ENCODE data around the gene CTNND2.

Gene CTNND2

GRCh38 chr5:11148810-11149539 lies 755.3 kb downstream of the CTNND2 start:
- no CpG with 5 or more reads among the region's 14 CpGs for WGBS (ENCODE audit: insufficient coverage, insufficient read length)
- no peak overlapping the region for H3K27ac ChIP-seq (ENCODE audit: low read length)
- no peaks in the 10 kb centered on the region for H3K27me3 ChIP-seq (ENCODE audit: control insufficient read depth, insufficient read depth, low read length)
- DNase-seq (ENCODE audit: low read depth, low spot score), result no peak
- no peaks in the 10 kb centered on the region for H3K36me3 ChIP-seq (ENCODE audit: control insufficient read depth, insufficient read depth, low read length)
- H3K9me3 ChIP-seq (ENCODE audit: control insufficient read depth, insufficient read depth, low read length), result no peaks in the 10 kb centered on the region
- H3K4me3 ChIP-seq (ENCODE audit: low read length), result no peak overlapping the region
- no peaks in the 10 kb centered on the region for H3K4me1 ChIP-seq (ENCODE audit: control insufficient read depth, insufficient read depth, low read length)

DNA sequence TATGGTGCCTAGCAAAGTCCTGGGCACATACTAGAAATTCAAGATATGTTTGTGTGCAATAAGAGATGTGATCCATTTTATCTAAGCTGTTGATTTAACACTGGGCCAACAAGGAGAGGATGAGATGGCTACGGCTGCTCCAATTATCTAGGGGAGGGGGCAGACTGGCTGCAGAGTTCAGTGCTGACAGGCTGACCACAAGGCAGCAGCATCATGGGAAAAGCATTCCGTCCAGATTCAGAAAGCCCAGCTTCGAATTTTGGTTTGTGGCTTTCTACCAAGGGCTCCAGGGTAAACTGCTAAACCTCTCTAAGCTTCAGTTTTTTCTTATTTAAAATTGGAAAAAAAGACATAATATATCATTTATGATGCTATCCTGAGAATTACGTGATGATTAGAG lies 758.1 kb downstream of the CTNND2 start:
- no peaks in the 10 kb centered on the region for H3K27me3 ChIP-seq (ENCODE audit: control insufficient read depth, insufficient read depth, low read length)
- no peaks in the 10 kb centered on the region for H3K36me3 ChIP-seq (ENCODE audit: control insufficient read depth, insufficient read depth, low read length)
- no peak for DNase-seq (ENCODE audit: low read depth, low spot score)
- H3K9me3 ChIP-seq (ENCODE audit: control insufficient read depth, insufficient read depth, low read length), result no peaks in the 10 kb centered on the region
- no peaks in the 10 kb centered on the region for H3K4me1 ChIP-seq (ENCODE audit: control insufficient read depth, insufficient read depth, low read length)
- WGBS (ENCODE audit: insufficient coverage, insufficient read length), result no CpG with 5 or more reads among the region's 4 CpGs
- no peak overlapping the region for H3K4me3 ChIP-seq (ENCODE audit: low read length)
- H3K27ac ChIP-seq (ENCODE audit: low read length), result no peak overlapping the region

GRCh38 chr5:11143456-11144267 lies 760.6 kb downstream of the CTNND2 start:
- Histone ChIP-seq H3K36me3 (ENCODE audit: control insufficient read depth, insufficient read depth, low read length) (no peaks in the 10 kb centered on the region), H3K27ac (ENCODE audit: low read length) (no peak overlapping the region)

DNA sequence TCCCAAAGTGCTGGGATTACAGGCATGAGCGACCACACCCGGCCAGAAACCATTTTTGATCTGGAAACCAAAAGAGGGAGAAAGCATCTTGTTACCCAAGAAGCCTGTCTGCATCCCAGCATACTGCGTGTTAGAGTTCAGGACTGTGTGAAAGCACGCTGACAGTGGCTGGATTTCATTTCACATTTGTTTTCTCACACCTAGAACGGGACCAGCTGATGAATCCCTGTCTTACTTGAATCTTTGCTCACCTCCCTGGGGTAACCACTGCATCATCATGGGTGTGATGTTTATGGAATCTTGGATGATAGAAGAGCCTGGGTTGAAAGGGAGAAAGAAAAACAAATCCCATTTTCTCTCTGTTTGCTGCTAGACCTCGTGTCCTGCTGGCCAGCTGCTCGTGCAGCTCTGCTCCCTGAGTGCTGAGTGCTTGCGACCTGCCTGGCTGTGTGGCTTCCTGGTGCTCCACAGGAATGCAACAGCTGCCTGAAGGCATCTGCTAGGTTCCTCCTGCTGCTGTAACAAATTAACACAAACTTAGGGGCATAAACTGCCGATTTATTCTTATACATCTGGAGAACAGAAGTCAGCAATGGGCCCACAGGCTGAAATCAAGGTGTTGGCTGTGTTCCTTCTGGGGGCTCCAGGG lies 764.9 kb downstream of the CTNND2 start:
- Histone ChIP-seq H3K27me3 (ENCODE audit: control insufficient read depth, insufficient read depth, low read length) (no peaks in the 10 kb centered on the region), H3K36me3 (ENCODE audit: control insufficient read depth, insufficient read depth, low read length) (no peaks in the 10 kb centered on the region), H3K9me3 (ENCODE audit: control insufficient read depth, insufficient read depth, low read length) (no peaks in the 10 kb centered on the region), H3K4me3 (ENCODE audit: low read length) (no peak overlapping the region), H3K27ac (ENCODE audit: low read length) (no peak overlapping the region), H3K4me1 (ENCODE audit: control insufficient read depth, insufficient read depth, low read length) (no peaks in the 10 kb centered on the region)
- DNase-seq (ENCODE audit: low read depth, low spot score), result no peak
- WGBS (ENCODE audit: insufficient coverage, insufficient read length), result no CpG with 5 or more reads among the region's 9 CpGs

More at GRCh38 chr5:11143456-11144267, 760.6 kb downstream of the CTNND2 start:
- no peak for DNase-seq (ENCODE audit: low read depth, low spot score)
- H3K27me3 ChIP-seq (ENCODE audit: control insufficient read depth, insufficient read depth, low read length), result no peaks in the 10 kb centered on the region
- H3K9me3 ChIP-seq (ENCODE audit: control insufficient read depth, insufficient read depth, low read length), result no peaks in the 10 kb centered on the region
- no peak overlapping the region for H3K4me3 ChIP-seq (ENCODE audit: low read length)
- no CpG with 5 or more reads among the region's 3 CpGs for WGBS (ENCODE audit: insufficient coverage, insufficient read length)
- H3K4me1 ChIP-seq (ENCODE audit: control insufficient read depth, insufficient read depth, low read length), result no peaks in the 10 kb centered on the region

DNA sequence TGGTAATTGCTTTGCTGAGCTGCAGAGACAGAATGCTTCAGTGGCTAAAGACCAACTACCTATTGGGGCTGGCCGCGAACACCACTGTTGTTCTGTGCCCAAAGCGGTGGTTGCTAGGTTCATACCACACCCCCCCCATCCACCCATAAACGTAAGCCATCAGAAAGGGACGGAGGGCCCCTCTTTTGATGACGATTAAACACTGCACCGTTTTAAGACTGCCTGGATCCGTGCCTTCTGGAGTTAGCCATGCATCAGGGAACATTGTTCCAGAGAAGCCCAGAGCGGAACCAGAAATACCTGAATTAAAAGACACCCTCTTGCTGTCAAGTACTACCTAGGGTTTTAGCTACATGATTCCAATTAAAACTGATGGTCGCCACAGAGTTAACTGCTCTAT lies 774.1 kb downstream of the CTNND2 start:
- Histone ChIP-seq H3K4me3 (ENCODE audit: low read length) (no peak overlapping the region), H3K36me3 (ENCODE audit: control insufficient read depth, insufficient read depth, low read length) (no peaks in the 10 kb centered on the region), H3K27ac (ENCODE audit: low read length) (no peak overlapping the region), H3K27me3 (ENCODE audit: control insufficient read depth, insufficient read depth, low read length) (no peaks in the 10 kb centered on the region), H3K4me1 (ENCODE audit: control insufficient read depth, insufficient read depth, low read length) (no peaks in the 10 kb centered on the region), H3K9me3 (ENCODE audit: control insufficient read depth, insufficient read depth, low read length) (no peaks in the 10 kb centered on the region)
- WGBS (ENCODE audit: insufficient coverage, insufficient read length), result no CpG with 5 or more reads among the region's 10 CpGs
- no peak for DNase-seq (ENCODE audit: low read depth, low spot score)

DNA sequence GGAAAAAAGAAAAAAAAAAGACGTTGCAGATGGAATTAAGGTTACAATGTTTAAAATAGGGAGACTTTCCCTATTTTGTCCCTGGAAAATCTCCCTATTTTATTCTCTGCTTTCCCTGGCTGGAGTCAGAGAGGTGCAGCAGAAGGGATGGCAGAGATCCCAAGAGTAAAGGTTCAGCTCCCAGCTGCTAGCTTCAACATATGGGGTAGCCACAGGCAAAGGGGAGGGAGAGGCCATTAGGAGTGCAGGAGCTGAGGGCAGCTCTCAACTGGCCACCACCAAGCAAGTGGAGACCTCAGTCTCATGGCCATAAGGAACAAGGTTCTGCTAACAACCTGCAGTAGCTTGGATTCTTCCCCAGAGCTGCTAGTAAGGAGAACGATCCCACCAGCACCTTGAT lies 776.2 kb downstream of the CTNND2 start:
- Histone ChIP-seq H3K27ac (ENCODE audit: low read length) (no peak overlapping the region), H3K27me3 (ENCODE audit: control insufficient read depth, insufficient read depth, low read length) (no peaks in the 10 kb centered on the region), H3K4me1 (ENCODE audit: control insufficient read depth, insufficient read depth, low read length) (no peaks in the 10 kb centered on the region), H3K4me3 (ENCODE audit: low read length) (no peak overlapping the region), H3K36me3 (ENCODE audit: control insufficient read depth, insufficient read depth, low read length) (no peaks in the 10 kb centered on the region), H3K9me3 (ENCODE audit: control insufficient read depth, insufficient read depth, low read length) (no peaks in the 10 kb centered on the region)
- no CpG with 5 or more reads among the region's 2 CpGs for WGBS (ENCODE audit: insufficient coverage, insufficient read length)
- no peak for DNase-seq (ENCODE audit: low read depth, low spot score)

DNA sequence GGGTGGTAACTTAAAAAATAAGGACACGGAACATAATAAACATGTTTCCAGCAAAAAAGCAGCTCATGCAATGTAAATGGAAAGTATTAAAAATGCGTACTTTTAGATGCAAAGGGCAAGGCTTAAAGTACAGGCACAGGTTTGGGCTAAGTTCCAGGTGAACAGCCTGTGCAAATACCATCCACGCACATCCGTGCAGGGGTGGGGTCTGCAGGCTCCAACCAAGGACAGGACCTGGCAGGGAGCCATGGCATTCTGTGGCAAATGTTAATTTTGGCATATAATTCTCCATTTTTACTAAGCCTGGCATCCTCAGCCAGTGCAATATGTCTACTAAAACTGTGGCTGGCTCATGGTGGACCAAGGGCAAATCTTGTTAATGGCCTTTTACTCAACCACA lies 777.4 kb downstream of the CTNND2 start:
- Histone ChIP-seq H3K4me3 (ENCODE audit: low read length) (no peak overlapping the region), H3K36me3 (ENCODE audit: control insufficient read depth, insufficient read depth, low read length) (no peaks in the 10 kb centered on the region), H3K9me3 (ENCODE audit: control insufficient read depth, insufficient read depth, low read length) (no peaks in the 10 kb centered on the region), H3K27me3 (ENCODE audit: control insufficient read depth, insufficient read depth, low read length) (no peaks in the 10 kb centered on the region), H3K27ac (ENCODE audit: low read length) (no peak overlapping the region), H3K4me1 (ENCODE audit: control insufficient read depth, insufficient read depth, low read length) (no peaks in the 10 kb centered on the region)
- no peak for DNase-seq (ENCODE audit: low read depth, low spot score)
- no CpG with 5 or more reads among the region's 4 CpGs for WGBS (ENCODE audit: insufficient coverage, insufficient read length)

- Histone ChIP-seq H3K27me3 (ENCODE audit: control insufficient read depth, insufficient read depth, low read length) (no peaks in the 10 kb centered on the region), H3K4me3 (ENCODE audit: low read length) (no peak overlapping the region), H3K36me3 (ENCODE audit: control insufficient read depth, insufficient read depth, low read length) (no peaks in the 10 kb centered on the region), H3K27ac (ENCODE audit: low read length) (no peak overlapping the region), H3K4me1 (ENCODE audit: control insufficient read depth, insufficient read depth, low read length) (no peaks in the 10 kb centered on the region), H3K9me3 (ENCODE audit: control insufficient read depth, insufficient read depth, low read length) (no peaks in the 10 kb centered on the region)
- no peak for DNase-seq (ENCODE audit: low read depth, low spot score)
- WGBS (ENCODE audit: insufficient coverage, insufficient read length), result no CpG with 5 or more reads among the region's 3 CpGs
Observed at GRCh38 chr5:11121885-11122284, 782.4 kb downstream of the CTNND2 start.

DNA sequence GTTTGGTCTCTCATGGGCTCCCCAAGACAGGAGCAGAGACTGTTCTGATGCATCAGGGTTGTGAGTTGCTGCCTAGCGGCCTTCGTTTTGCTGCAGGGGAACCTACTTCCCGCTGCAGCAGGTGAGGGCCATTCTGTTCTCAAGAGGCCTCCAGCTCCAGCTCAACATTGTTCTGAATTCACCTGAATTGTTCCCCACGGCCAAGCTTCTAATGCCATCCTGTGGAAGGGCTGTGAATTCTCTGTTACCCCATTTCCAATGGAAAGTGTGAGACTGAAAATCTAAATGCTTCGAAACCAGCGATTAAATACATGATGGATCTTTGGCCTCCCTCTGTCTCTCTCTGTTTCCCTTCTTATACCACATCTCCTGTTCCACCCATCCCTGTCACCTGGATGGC lies 794.1 kb downstream of the CTNND2 start:
- Histone ChIP-seq H3K27ac (ENCODE audit: low read length) (no peak overlapping the region), H3K27me3 (ENCODE audit: control insufficient read depth, insufficient read depth, low read length) (no peaks in the 10 kb centered on the region), H3K9me3 (ENCODE audit: control insufficient read depth, insufficient read depth, low read length) (no peaks in the 10 kb centered on the region), H3K4me3 (ENCODE audit: low read length) (no peak overlapping the region), H3K36me3 (ENCODE audit: control insufficient read depth, insufficient read depth, low read length) (no peaks in the 10 kb centered on the region), H3K4me1 (ENCODE audit: control insufficient read depth, insufficient read depth, low read length) (no peaks in the 10 kb centered on the region)
- no CpG with 5 or more reads among the region's 6 CpGs for WGBS (ENCODE audit: insufficient coverage, insufficient read length)
- DNase-seq (ENCODE audit: low read depth, low spot score), result no peak

GRCh38 chr5:11105696-11106095 lies 798.5 kb downstream of the CTNND2 start:
- DNase-seq (ENCODE audit: low read depth, low spot score), result no peak
- no peaks in the 10 kb centered on the region for H3K27me3 ChIP-seq (ENCODE audit: control insufficient read depth, insufficient read depth, low read length)
- no CpG with 5 or more reads among the region's 8 CpGs for WGBS (ENCODE audit: insufficient coverage, insufficient read length)
- H3K36me3 ChIP-seq (ENCODE audit: control insufficient read depth, insufficient read depth, low read length), result no peaks in the 10 kb centered on the region
- no peaks in the 10 kb centered on the region for H3K9me3 ChIP-seq (ENCODE audit: control insufficient read depth, insufficient read depth, low read length)
- H3K4me3 ChIP-seq (ENCODE audit: low read length), result no peak overlapping the region
- no peaks in the 10 kb centered on the region for H3K4me1 ChIP-seq (ENCODE audit: control insufficient read depth, insufficient read depth, low read length)
- no peak overlapping the region for H3K27ac ChIP-seq (ENCODE audit: low read length)
